Lower leg skin (tissue), 4 donors: ENCODE measurements around the gene RNF207. TPM values are rescaled to one million over a fixed set of nuclear protein-coding genes. Genes with fewer than 3 reads are reported as not detected.

Experiments used
- DNase-seq, 2 donors: peaks; one replicate each; pipeline ENCODE4 v3.0.0-alpha.2; 2019; ENCODE audit warnings: low spot score in 2 of 2
- H3K4me3 ChIP-seq: fragments of 200-600 bp; sonication (generic); 2 replicates; pipeline ENCODE4 v1.5.1; 2017; ENCODE audit warnings: mild to moderate bottlenecking, low read depth; ENCODE audit not compliant: poor library complexity, severe bottlenecking
- CTCF ChIP-seq, 3 donors: fragments of 450-650 bp; IDR thresholded peaks; one replicate each; pipeline ENCODE4 v1.5.1; 2016; ENCODE audit warnings: antibody characterized with exemption in 3 of 3, mild to moderate bottlenecking in 3 of 3, moderate library complexity in 2 of 3
- POLR2A ChIP-seq, 2 donors: fragments of 450-650 bp; IDR thresholded peaks; one replicate each; pipeline ENCODE4 v1.6.1; 2016 to 2017; ENCODE audit warnings: antibody characterized with exemption in 2 of 2, mild to moderate bottlenecking in 1 of 2, moderate library complexity in 1 of 2
- WGBS, 2 donors: methylation state at CpG; one replicate each; pipeline ENCODE4 v1.1.5; 2018; 5-methylcytosine and 5-hydroxymethylcytosine counted together
- intact Hi-C: fragments of 100-400 bp; cut with DNase I; formaldehyde crosslinking; loops from one replicate; pipeline ENCODE4 v1.15.0; 2023; ENCODE audit warnings: low total_unique reads
- total RNA-seq, 4 donors: library from RNA; depleted of rRNA; stranded (reverse); fragments of >200 nt; gene quantifications; one replicate each; pipeline ENCODE4 v1.1.0, GENCODE V29; 2016

RNF207 gene
- total RNA-seq, 4 donors from 2014 or later = 5.0 to 10.4 (median 7.7) TPM

GRCh38 chr1:6199298-6200187 is 6.4 kb upstream of the RNF207 start, which contains the start of gene RPL22:
Gene RPL22, minus strand, starts transcription at chr1:6199595. Its CDS starts 22 bp downstream, at chr1:6199573.
- peak; percentile 99 to 100 for DNase-seq
- TF ChIP-seq CTCF (IDR thresholded peaks at IDR 0.05) (no peak), POLR2A (IDR thresholded peaks at IDR 0.05) (no peak)
- H3K4me3 ChIP-seq = peak within 1 kb of the TSS; percentile 99
- intact Hi-C loops = no loop called here
- 1 to 2% methylated on average over 28 of the region's 53 CpGs for WGBS, 2 donors

GRCh38 chr1:6200188-6200809 is 5.6 kb upstream of the RNF207 start:
- no peak overlapping the region for H3K4me3 ChIP-seq
- intact Hi-C loops = no loop called here
- TF ChIP-seq CTCF (IDR thresholded peaks at IDR 0.05) (no peak), POLR2A (IDR thresholded peaks at IDR 0.05) (no peak)
- 72 to 74% methylated on average over 10 of the region's 10 CpGs for WGBS, 2 donors
- DNase-seq = no peak

GRCh38 chr1:6202256-6202655 is 3.7 kb upstream of the RNF207 start:
- no peak for DNase-seq
- 86 to 88% methylated on average over 7 of the region's 7 CpGs for WGBS, 2 donors
- TF ChIP-seq CTCF (IDR thresholded peaks at IDR 0.05) = no peak
- no peak for TF ChIP-seq POLR2A (IDR thresholded peaks at IDR 0.05)
- intact Hi-C loops = no loop called here
- H3K4me3 ChIP-seq = no peak overlapping the region

GRCh38 chr1:6206520-6206855 is 569 bp downstream of the RNF207 start:
- no peak for DNase-seq
- peak overlapping the region; percentile 24 for H3K4me3 ChIP-seq
- TF ChIP-seq POLR2A (IDR thresholded peaks at IDR 0.05) (no peak), CTCF (IDR thresholded peaks at IDR 0.05) (no peak)
- 30 to 35% methylated on average over 2 to 5 of the region's 25 CpGs for WGBS, 2 donors
- intact Hi-C loops = no loop called here

GRCh38 chr1:6207075-6207885 is 1.4 kb downstream of the RNF207 start:
- 81 to 84% methylated on average over 10 to 12 of the region's 19 CpGs for WGBS, 2 donors

More at GRCh38 chr1:6207075-6207885, 1.4 kb downstream of the RNF207 start:
- no peak overlapping the region for H3K4me3 ChIP-seq
- DNase-seq = no peak
- TF ChIP-seq CTCF (IDR thresholded peaks at IDR 0.05) = no peak
- TF ChIP-seq POLR2A (IDR thresholded peaks at IDR 0.05) = no peak
- intact Hi-C loops = no loop called here
